HFF-Myc (cell line): ENCODE results near the gene TRIP11.

ENCODE experiments used
- DNase-seq: peaks from one replicate; pipeline ENCODE4 v3.0.0-alpha.2; 2011; ENCODE audit warnings: low read depth; ENCODE audit errors: extremely low read depth
- H3K4me3 ChIP-seq: replicated peaks from 2 replicates; pipeline ENCODE4 v1.5.1; 2011; ENCODE audit warnings: low read depth, mild to moderate bottlenecking, control low read depth, low read length
- CTCF ChIP-seq: IDR thresholded peaks from 2 replicates; pipeline ENCODE4 v1.5.1; 2012; ENCODE audit warnings: mild to moderate bottlenecking, low read depth, low read length, control low read depth; ENCODE audit errors: missing control alignments

TRIP11 gene

GRCh38 chr14:91971188-91971778, 68.6 kb downstream of the TRIP11 start:
- no peak for TF ChIP-seq CTCF

GRCh38 chr14:91968280-91968679, 71.6 kb downstream of the TRIP11 start:
- no peak for TF ChIP-seq CTCF
- DNase-seq, result no peak

More at GRCh38 chr14:91971188-91971778, 68.6 kb downstream of the TRIP11 start:
- no peak overlapping the region for H3K4me3 ChIP-seq
- DNase-seq, result no peak

GRCh38 chr14:91964724-91965123, 75.1 kb downstream of the TRIP11 start:
- no peak for DNase-seq
- no peak overlapping the region for H3K4me3 ChIP-seq
- no peak for TF ChIP-seq CTCF

More at GRCh38 chr14:91968280-91968679, 71.6 kb downstream of the TRIP11 start:
- no peak overlapping the region for H3K4me3 ChIP-seq

- no peak overlapping the region for H3K4me3 ChIP-seq
- TF ChIP-seq CTCF, result no peak
- DNase-seq, result no peak
Observed at GRCh38 chr14:91964011-91964410, 75.8 kb downstream of the TRIP11 start.

- H3K4me3 ChIP-seq, result no peak overlapping the region
- no peak for TF ChIP-seq CTCF
- DNase-seq, result no peak
Observed at GRCh38 chr14:91963465-91963864, 76.4 kb downstream of the TRIP11 start.

GRCh38 chr14:91961297-91962220, 78.3 kb downstream of the TRIP11 start:
- DNase-seq, result no peak
- no peak for TF ChIP-seq CTCF
- H3K4me3 ChIP-seq, result no peak overlapping the region
